Measurements from ENCODE around the gene CAMK2A.

Gene CAMK2A

GRCh38 chr5:150264667-150265603 lies 24.6 kb downstream of the CAMK2A start:
- H3K9me3 ChIP-seq (ENCODE audit: control insufficient read depth, insufficient read depth, low read length): no peaks in the 10 kb centered on the region
- H3F3A ChIP-seq (ENCODE audit: control insufficient read depth, insufficient read depth): no peaks in the 10 kb centered on the region
- no peaks in the 10 kb centered on the region for H3K4me1 ChIP-seq (ENCODE audit: control insufficient read depth, low read length)
- H3K79me2 ChIP-seq (ENCODE audit: control insufficient read depth, low read length): no peaks in the 10 kb centered on the region
- H3K27ac ChIP-seq (ENCODE audit: low read depth, low read length): no peak overlapping the region
- peaks cover 7% of the 10 kb centered on the region for H3K27me3 ChIP-seq (ENCODE audit: control insufficient read depth, low read length)
- TF ChIP-seq CTCF (IDR thresholded peaks at IDR 0.05; ENCODE audit: low read depth, low read length, poor library complexity, severe bottlenecking): no peak
- no peak for TF ChIP-seq EZH2phosphoT487 (IDR thresholded peaks at IDR 0.05; ENCODE audit: borderline replicate concordance, low read length)
- no peak overlapping the region for H3K4me3 ChIP-seq (ENCODE audit: low read length)
- no peak overlapping the region for H3K4me2 ChIP-seq (ENCODE audit: low read length)
- H3K9me2 ChIP-seq (replicated peaks; ENCODE audit: control insufficient read depth, low read length): no peaks in the 10 kb centered on the region
- H4K20me1 ChIP-seq (ENCODE audit: control insufficient read depth, insufficient read depth, low read depth, low read length): no peaks in the 10 kb centered on the region
- no peaks in the 10 kb centered on the region for H3K36me3 ChIP-seq (ENCODE audit: control insufficient read depth, low read length)

GRCh38 chr5:150263801-150264621 lies 25.6 kb downstream of the CAMK2A start:
- Histone ChIP-seq H3K79me2 (ENCODE audit: control insufficient read depth, low read length) (no peaks in the 10 kb centered on the region), H3K27me3 (ENCODE audit: control insufficient read depth, low read length) (peaks cover 7% of the 10 kb centered on the region), H4K20me1 (ENCODE audit: control insufficient read depth, insufficient read depth, low read depth, low read length) (no peaks in the 10 kb centered on the region), H3K36me3 (ENCODE audit: control insufficient read depth, low read length) (no peaks in the 10 kb centered on the region), H3K4me1 (ENCODE audit: control insufficient read depth, low read length) (no peaks in the 10 kb centered on the region), H3K9me3 (ENCODE audit: control insufficient read depth, insufficient read depth, low read length) (no peaks in the 10 kb centered on the region), H3K4me3 (ENCODE audit: low read length) (no peak overlapping the region), H3F3A (ENCODE audit: control insufficient read depth, insufficient read depth) (no peaks in the 10 kb centered on the region), H3K27ac (ENCODE audit: low read depth, low read length) (no peak overlapping the region), H3K4me2 (ENCODE audit: low read length) (no peak overlapping the region), H3K9me2 (replicated peaks; ENCODE audit: control insufficient read depth, low read length) (no peaks in the 10 kb centered on the region)
- TF ChIP-seq CTCF (IDR thresholded peaks at IDR 0.05; ENCODE audit: low read depth, low read length, poor library complexity, severe bottlenecking) (no peak), EZH2phosphoT487 (IDR thresholded peaks at IDR 0.05; ENCODE audit: borderline replicate concordance, low read length) (no peak)

GRCh38 chr5:150263375-150263775 lies 26.2 kb downstream of the CAMK2A start:
- no peaks in the 10 kb centered on the region for H3K9me2 ChIP-seq (replicated peaks; ENCODE audit: control insufficient read depth, low read length)
- TF ChIP-seq EZH2phosphoT487 (IDR thresholded peaks at IDR 0.05; ENCODE audit: borderline replicate concordance, low read length) (no peak), CTCF (IDR thresholded peaks at IDR 0.05; ENCODE audit: low read depth, low read length, poor library complexity, severe bottlenecking) (no peak)
- no peak overlapping the region for H3K4me2 ChIP-seq (ENCODE audit: low read length)
- H3K27ac ChIP-seq (ENCODE audit: low read depth, low read length): no peak overlapping the region
- H3F3A ChIP-seq (ENCODE audit: control insufficient read depth, insufficient read depth): no peaks in the 10 kb centered on the region
- no peaks in the 10 kb centered on the region for H3K4me1 ChIP-seq (ENCODE audit: control insufficient read depth, low read length)
- no peaks in the 10 kb centered on the region for H4K20me1 ChIP-seq (ENCODE audit: control insufficient read depth, insufficient read depth, low read depth, low read length)
- H3K4me3 ChIP-seq (ENCODE audit: low read length): no peak overlapping the region
- peaks cover 7% of the 10 kb centered on the region for H3K27me3 ChIP-seq (ENCODE audit: control insufficient read depth, low read length)
- no peaks in the 10 kb centered on the region for H3K9me3 ChIP-seq (ENCODE audit: control insufficient read depth, insufficient read depth, low read length)
- no peaks in the 10 kb centered on the region for H3K79me2 ChIP-seq (ENCODE audit: control insufficient read depth, low read length)
- no peaks in the 10 kb centered on the region for H3K36me3 ChIP-seq (ENCODE audit: control insufficient read depth, low read length)
